H9 (cell line): Measurements from ENCODE around the gene APRT. TPM values are rescaled to one million over a fixed set of nuclear protein-coding genes. Genes with fewer than 3 reads are reported as not detected.

Experiments
- DNase-seq: peaks from one replicate; pipeline ENCODE4 v3.0.0-alpha.2; 2017
- H2AFZ ChIP-seq: one replicate; pipeline ENCODE4 v1.6.1; 2013; ENCODE audit warnings: mild to moderate bottlenecking, low read length, control low read depth, moderate library complexity
- H2AK5ac ChIP-seq: 2 replicates; pipeline ENCODE4 v1.6.1; 2013; ENCODE audit warnings: low read length, control low read depth, mixed read lengths; ENCODE audit not compliant: insufficient read length
- H2BK120ac ChIP-seq: one replicate; pipeline ENCODE4 v1.6.1; 2013; ENCODE audit warnings: low read depth, mild to moderate bottlenecking, low read length, control low read depth, inconsistent platforms; ENCODE audit not compliant: poor library complexity, severe bottlenecking
- H2BK12ac ChIP-seq: 2 replicates; pipeline ENCODE4 v1.6.1; 2013; ENCODE audit warnings: low read length, control low read depth, mixed read lengths, low read depth; ENCODE audit not compliant: insufficient read length
- H2BK15ac ChIP-seq: 2 replicates; pipeline ENCODE4 v1.6.1; 2013; ENCODE audit warnings: low read depth, low read length, control low read depth
- H2BK20ac ChIP-seq: one replicate; pipeline ENCODE4 v1.6.1; 2013; ENCODE audit warnings: low read depth, mild to moderate bottlenecking, low read length, control low read depth, inconsistent platforms; ENCODE audit not compliant: poor library complexity, severe bottlenecking
- H2BK5ac ChIP-seq: 2 replicates; pipeline ENCODE4 v1.6.1; 2013; ENCODE audit warnings: low read length, control low read depth, mixed read lengths; ENCODE audit not compliant: insufficient read length
- H3K14ac ChIP-seq: 2 replicates; pipeline ENCODE4 v1.6.1; 2013; ENCODE audit warnings: low read length, control low read depth; ENCODE audit not compliant: insufficient read depth
- H3K18ac ChIP-seq: 2 replicates; pipeline ENCODE4 v1.6.1; 2013; ENCODE audit warnings: low read depth, mild to moderate bottlenecking, mixed read lengths, low read length, control low read depth; ENCODE audit not compliant: insufficient read length
- H3K23ac ChIP-seq: 2 replicates; pipeline ENCODE4 v1.6.1; 2013; ENCODE audit warnings: low read length, control low read depth, mixed read lengths, low read depth; ENCODE audit not compliant: insufficient read length
- H3K23me2 ChIP-seq: 2 replicates; pipeline ENCODE4 v1.6.1; 2013; ENCODE audit warnings: low read depth, mild to moderate bottlenecking, mixed read lengths, low read length, control low read depth; ENCODE audit not compliant: insufficient read length, poor library complexity, severe bottlenecking
- H3K27ac ChIP-seq: 2 replicates; pipeline ENCODE4 v1.5.1; 2013; ENCODE audit warnings: low read length, control low read depth, mixed read lengths, low read depth; ENCODE audit not compliant: insufficient read length
- H3K27me3 ChIP-seq: 2 replicates; pipeline ENCODE4 v1.6.1; 2013; ENCODE audit warnings: low read length, control low read depth, inconsistent platforms; ENCODE audit not compliant: insufficient read depth
- H3K4ac ChIP-seq: 2 replicates; pipeline ENCODE4 v1.6.1; 2013; ENCODE audit warnings: low read depth, mild to moderate bottlenecking, control low read depth, inconsistent platforms, low read length, moderate library complexity
- H3K4me1 ChIP-seq: 2 replicates; pipeline ENCODE4 v1.6.1; 2013; ENCODE audit warnings: low read length, control low read depth, inconsistent platforms; ENCODE audit not compliant: insufficient read depth
- H3K4me2 ChIP-seq: 2 replicates; pipeline ENCODE4 v1.6.1; 2013; ENCODE audit warnings: low read length, control low read depth, mixed read lengths; ENCODE audit not compliant: insufficient read length, insufficient read depth
- H3K56ac ChIP-seq: 2 replicates; pipeline ENCODE4 v1.6.1; 2013; ENCODE audit warnings: low read depth, mild to moderate bottlenecking, mixed read lengths, low read length, control low read depth; ENCODE audit not compliant: insufficient read length
- H3K79me1 ChIP-seq: 2 replicates; pipeline ENCODE4 v1.6.1; 2013; ENCODE audit warnings: low read depth, mild to moderate bottlenecking, moderate library complexity, low read length, control low read depth, inconsistent platforms; ENCODE audit not compliant: insufficient read depth, poor library complexity, severe bottlenecking
- H3K79me2 ChIP-seq: 2 replicates; pipeline ENCODE4 v1.6.1; 2013; ENCODE audit warnings: low read length, control low read depth, inconsistent platforms; ENCODE audit not compliant: insufficient read depth
- H3K9ac ChIP-seq: 2 replicates; pipeline ENCODE4 v1.6.1; 2013; ENCODE audit warnings: low read length, control low read depth, mixed read lengths; ENCODE audit not compliant: insufficient read length; ENCODE audit errors: extremely low read depth
- H3K9me3 ChIP-seq: one replicate; pipeline ENCODE4 v1.6.1; 2013; ENCODE audit warnings: low read depth, low read length, inconsistent platforms; ENCODE audit not compliant: control insufficient read depth
- H3T11ph ChIP-seq: one replicate; pipeline ENCODE4 v1.6.1; 2013; ENCODE audit warnings: mild to moderate bottlenecking, low read length, control low read depth, inconsistent platforms
- H4K20me1 ChIP-seq: one replicate; pipeline ENCODE4 v1.6.1; 2013; ENCODE audit not compliant: control insufficient read depth, insufficient read length, insufficient read depth
- H4K5ac ChIP-seq: 2 replicates; pipeline ENCODE4 v1.6.1; 2013; ENCODE audit warnings: low read depth, mild to moderate bottlenecking, mixed read lengths, low read length, control low read depth; ENCODE audit not compliant: insufficient read length
- H4K8ac ChIP-seq: replicated peaks from 2 replicates; pipeline ENCODE4 v1.6.1; 2013; ENCODE audit warnings: low read length, control low read depth, mixed read lengths, low read depth; ENCODE audit not compliant: insufficient read length
- H4K91ac ChIP-seq: 2 replicates; pipeline ENCODE4 v1.6.1; 2013; ENCODE audit warnings: low read depth, mild to moderate bottlenecking, moderate library complexity, mixed read lengths, low read length, control low read depth; ENCODE audit not compliant: insufficient read length
- H3K27ac Mint-ChIP-seq, 3 experiments: 2 replicates in 2 of 3; 3 replicates in 1 of 3; pipeline ENCODE4 v1.8.0; 2020 to 2021; ENCODE audit warnings: mixed read lengths in 3 of 3, mild to moderate bottlenecking in 1 of 3, moderate library complexity in 1 of 3
- H3K27me3 Mint-ChIP-seq: 2 replicates; pipeline ENCODE4 v1.8.0; 2021; ENCODE audit warnings: low read depth, mild to moderate bottlenecking, moderate library complexity, mixed read lengths
- H3K36me3 Mint-ChIP-seq, 3 experiments: 2 replicates in 2 of 3; 3 replicates in 1 of 3; pipeline ENCODE4 v1.8.0; 2020 to 2021; ENCODE audit warnings: low read depth in 3 of 3, mixed read lengths in 3 of 3; ENCODE audit not compliant: insufficient read depth in 1 of 3
- H3K4me1 Mint-ChIP-seq, 2 experiments: 2 replicates each; pipeline ENCODE4 v1.8.0; 2020; ENCODE audit warnings: mixed read lengths in 2 of 2
- H3K4me3 Mint-ChIP-seq, 2 experiments: 2 replicates in 1 of 2; 3 replicates in 1 of 2; pipeline ENCODE4 v1.8.0; 2020 to 2021; ENCODE audit warnings: mild to moderate bottlenecking in 2 of 2, mixed read lengths in 2 of 2, moderate library complexity in 1 of 2
- H3K9me3 Mint-ChIP-seq, 2 experiments: 2 replicates in 1 of 2; 3 replicates in 1 of 2; pipeline ENCODE4 v1.8.0; 2020; ENCODE audit warnings: mild to moderate bottlenecking in 2 of 2, mixed read lengths in 2 of 2, moderate library complexity in 1 of 2
- WGBS: extraction: QIAGEN DNeasy Blood & Tissue Kit; methylation state at CpG from one replicate; pipeline ENCODE4 v1.1.7; 2013; ENCODE audit warnings: missing lambda C conversion rate, low lambda C conversion rate, mixed read lengths; ENCODE audit not compliant: insufficient read length; ENCODE audit errors: extremely low coverage; 5-methylcytosine and 5-hydroxymethylcytosine counted together
- total RNA-seq: library from RNA; stranded (reverse); gene quantifications from 2 replicates; pipeline ENCODE4 v1.2.1, GENCODE V29; 2021
- TF ChIP-seq, protein P1 (sequence below): fragments of 200-600 bp; sonication (generic); conservative IDR thresholded peaks from 3 replicates; pipeline ENCODE4 v1.8.0; 2021; ENCODE audit warnings: antibody characterized with exemption, mild to moderate bottlenecking

Gene APRT
- total RNA-seq, 1 experiment from 2014 or later = 246 TPM

DNA sequence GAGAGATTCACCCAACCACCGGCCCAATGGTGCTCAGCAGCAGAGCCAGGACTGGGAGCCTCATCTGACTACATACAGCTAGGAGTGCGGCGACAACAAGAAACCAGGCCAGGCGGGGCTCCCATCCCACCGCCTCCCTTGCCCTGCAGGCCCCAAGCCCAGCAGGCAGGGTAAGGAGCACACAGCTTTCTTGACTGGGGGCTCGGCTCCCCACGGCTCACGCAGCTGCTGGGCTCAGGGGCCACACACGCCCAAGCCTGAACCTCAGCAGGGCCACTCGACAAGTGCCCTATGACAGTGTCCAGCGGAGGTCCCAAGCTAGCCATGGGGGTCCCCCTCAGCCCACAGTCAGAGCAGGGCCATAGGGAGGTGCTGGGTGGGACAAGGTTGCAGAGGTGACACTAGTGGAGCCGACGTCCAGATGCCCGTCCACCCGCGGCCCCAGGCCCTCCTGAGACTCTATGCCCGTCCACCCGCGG is 40.4 kb downstream of the APRT start:
- Mint-ChIP-seq H3K36me3 (no peaks in the 10 kb centered on the region), H3K9me3 (no peaks in the 10 kb centered on the region), H3K4me1 (peaks cover 20 to 50% of the 10 kb centered on the region in 2 experiments), H3K27ac (peak overlapping the region in 1 of 3 experiments; percentile 67; a peak in 1 of 7 replicates), H3K4me3 (no peak overlapping the region; a peak in 1 of 5 replicates), H3K27me3 (no peaks in the 10 kb centered on the region)
- H3K4ac ChIP-seq = no peak overlapping the region
- H3K23me2 ChIP-seq = no peaks in the 10 kb centered on the region
- H3K14ac ChIP-seq = no peak overlapping the region; the same call in 1 of the 2 replicates
- no peaks in the 10 kb centered on the region for H3K9me3 ChIP-seq
- no peak overlapping the region for H3T11ph ChIP-seq
- no peak overlapping the region for H4K91ac ChIP-seq
- H3K56ac ChIP-seq = no peak overlapping the region
- H2BK20ac ChIP-seq = no peak overlapping the region
- H3K4me2 ChIP-seq = no peak overlapping the region
- H3K79me2 ChIP-seq = no peaks in the 10 kb centered on the region; the same call in 1 of the 2 replicates
- H2BK5ac ChIP-seq = no peak overlapping the region
- no peaks in the 10 kb centered on the region for H4K20me1 ChIP-seq
- no peaks in the 10 kb centered on the region for H3K79me1 ChIP-seq
- H2AFZ ChIP-seq = no peak overlapping the region
- H2AK5ac ChIP-seq = no peak overlapping the region
- H4K5ac ChIP-seq = no peak overlapping the region
- no peaks in the 10 kb centered on the region for H3K4me1 ChIP-seq
- H3K18ac ChIP-seq = no peak overlapping the region
- TF ChIP-seq, protein P1, sequence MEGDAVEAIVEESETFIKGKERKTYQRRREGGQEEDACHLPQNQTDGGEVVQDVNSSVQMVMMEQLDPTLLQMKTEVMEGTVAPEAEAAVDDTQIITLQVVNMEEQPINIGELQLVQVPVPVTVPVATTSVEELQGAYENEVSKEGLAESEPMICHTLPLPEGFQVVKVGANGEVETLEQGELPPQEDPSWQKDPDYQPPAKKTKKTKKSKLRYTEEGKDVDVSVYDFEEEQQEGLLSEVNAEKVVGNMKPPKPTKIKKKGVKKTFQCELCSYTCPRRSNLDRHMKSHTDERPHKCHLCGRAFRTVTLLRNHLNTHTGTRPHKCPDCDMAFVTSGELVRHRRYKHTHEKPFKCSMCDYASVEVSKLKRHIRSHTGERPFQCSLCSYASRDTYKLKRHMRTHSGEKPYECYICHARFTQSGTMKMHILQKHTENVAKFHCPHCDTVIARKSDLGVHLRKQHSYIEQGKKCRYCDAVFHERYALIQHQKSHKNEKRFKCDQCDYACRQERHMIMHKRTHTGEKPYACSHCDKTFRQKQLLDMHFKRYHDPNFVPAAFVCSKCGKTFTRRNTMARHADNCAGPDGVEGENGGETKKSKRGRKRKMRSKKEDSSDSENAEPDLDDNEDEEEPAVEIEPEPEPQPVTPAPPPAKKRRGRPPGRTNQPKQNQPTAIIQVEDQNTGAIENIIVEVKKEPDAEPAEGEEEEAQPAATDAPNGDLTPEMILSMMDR = no peak
- H3K27me3 ChIP-seq = no peaks in the 10 kb centered on the region
- no peak overlapping the region for H3K27ac ChIP-seq
- no peak overlapping the region for H2BK12ac ChIP-seq
- DNase-seq = no peak
- H4K8ac ChIP-seq = no peak overlapping the region
- no peak overlapping the region for H2BK120ac ChIP-seq
- no peak overlapping the region for H2BK15ac ChIP-seq
- no peak overlapping the region for H3K23ac ChIP-seq
- no peak overlapping the region for H3K9ac ChIP-seq
- WGBS = no CpG with 5 or more reads among the region's 19 CpGs
